AG09319 (cell line): ENCODE measurements around the gene AGPAT2.
A peak's percentile ranks its signal among the peaks of the same experiment; 100 is the strongest.

Experiments used
- DNase-seq: peaks from one replicate; pipeline ENCODE4 v3.0.0-alpha.2; 2010; ENCODE audit warnings: low read depth; ENCODE audit errors: extremely low read depth
- CTCF ChIP-seq: IDR thresholded peaks from 2 replicates; pipeline ENCODE4 v1.5.1; 2011; ENCODE audit warnings: low read depth, mild to moderate bottlenecking, inconsistent platforms, low read length, moderate library complexity

AGPAT2 gene

GRCh38 chr9:136674786-136675349 lies 12.4 kb downstream of the AGPAT2 start:
- TF ChIP-seq CTCF, result no peak
- no peak for DNase-seq

- no peak for DNase-seq
- no peak for TF ChIP-seq CTCF
Measured at GRCh38 chr9:136673975-136674785, 13.1 kb downstream of the AGPAT2 start.

DNA sequence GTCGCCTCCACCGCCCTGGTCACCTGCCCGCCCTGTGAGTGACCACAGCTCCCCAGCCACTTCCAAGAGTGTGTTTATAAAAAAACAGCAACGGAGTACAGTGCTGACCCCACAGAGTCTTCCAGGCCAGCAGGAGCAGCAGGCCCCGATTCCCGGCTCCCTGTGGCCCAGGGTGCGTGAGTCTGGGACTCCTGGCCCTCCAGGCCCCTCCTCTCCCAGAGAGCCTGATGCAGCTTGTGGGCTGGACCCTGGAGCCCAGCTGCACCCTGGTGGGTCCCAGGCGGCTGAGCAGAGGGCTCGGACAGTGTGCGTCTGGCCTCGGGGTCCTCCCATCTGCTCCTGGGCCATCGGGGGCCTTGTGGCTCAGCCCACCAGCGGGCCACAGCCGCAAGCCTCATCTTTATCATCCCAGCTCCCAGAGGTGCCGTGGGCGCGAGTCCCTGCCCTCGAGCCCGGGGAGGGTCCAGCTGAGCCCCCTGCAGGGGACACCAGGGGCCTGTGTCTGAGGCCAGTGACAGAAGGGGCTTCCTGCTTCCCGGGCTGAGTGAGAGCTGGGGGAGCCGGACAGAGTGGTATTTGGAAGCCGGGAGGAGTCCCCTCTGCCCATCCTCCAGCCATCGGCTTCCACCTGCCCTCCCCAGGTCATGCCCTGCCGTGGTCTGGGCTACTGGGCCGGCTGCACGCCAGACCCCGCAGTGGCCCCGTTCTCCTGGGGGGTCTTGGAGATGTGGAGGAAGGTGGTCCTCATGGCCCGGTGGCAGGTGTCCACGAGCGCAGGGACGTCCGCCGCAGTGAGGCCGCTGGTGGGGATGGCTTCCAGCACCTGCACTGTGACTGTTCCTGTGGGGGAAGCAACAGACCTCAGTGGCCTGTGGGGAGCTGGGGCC lies 13.9 kb downstream of the AGPAT2 start:
- DNase-seq, result no peak
- TF ChIP-seq CTCF, result no peak

DNA sequence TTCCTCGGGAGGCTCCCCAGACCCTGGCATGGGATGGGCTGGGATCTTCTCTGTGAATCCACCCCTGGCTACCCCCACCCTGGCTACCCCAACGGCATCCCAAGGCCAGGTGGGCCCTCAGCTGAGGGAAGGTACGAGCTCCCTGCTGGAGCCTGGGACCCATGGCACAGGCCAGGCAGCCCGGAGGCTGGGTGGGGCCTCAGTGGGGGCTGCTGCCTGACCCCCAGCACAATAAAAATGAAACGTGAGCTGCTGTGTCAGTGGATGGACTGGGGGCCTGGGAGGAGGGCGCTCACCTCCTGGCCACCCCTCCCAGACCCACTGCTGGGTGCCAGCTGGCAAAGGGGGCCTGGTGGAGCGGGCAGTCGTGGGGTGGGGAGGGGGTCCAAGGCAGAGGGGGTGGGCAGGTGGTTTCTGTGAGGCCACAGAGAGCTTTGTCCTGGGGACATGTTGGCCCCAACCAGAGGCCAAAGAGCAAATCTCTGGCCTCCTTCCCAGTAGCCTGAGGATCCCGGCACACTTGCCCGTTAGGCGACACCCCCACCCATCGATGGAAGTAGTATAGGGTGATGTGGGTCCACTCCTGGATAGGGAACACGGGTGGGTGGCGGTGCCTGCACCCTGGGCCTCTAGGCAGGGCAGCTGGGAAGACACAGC lies 14.7 kb downstream of the AGPAT2 start:
- no peak for TF ChIP-seq CTCF
- no peak for DNase-seq

- no peak for DNase-seq
- peak; percentile 84 for TF ChIP-seq CTCF
Measured at GRCh38 chr9:136671646-136672430, 15.4 kb downstream of the AGPAT2 start.

GRCh38 chr9:136671254-136671614 lies 16.0 kb downstream of the AGPAT2 start:
- TF ChIP-seq CTCF, result no peak

More at GRCh38 chr9:136671254-136671614, 16.0 kb downstream of the AGPAT2 start:
- no peak for DNase-seq
